Stimulated activated effector memory CD8-positive, alpha-beta T cell treated with anti-CD3 and anti-CD28 coated beads, Interleukin-12 subunit alpha, Interleukin-12 subunit beta, amount 100 ng/mL, for 72 hours (primary cell): Measurements from ENCODE around the gene ITGAV.
A peak's percentile ranks its signal among the peaks of the same experiment; 100 is the strongest.
"Not testable (repeated sequence)": the region's sequence is repeated elsewhere in the genome, so short reads cannot be mapped to it uniquely, and the experiment has no call there.

ENCODE experiments used
- ATAC-seq: fragments of 150-1000 bp; cut with Tn5 transposase; 2 replicates; pipeline ENCODE4 v1.10.0; 2021
- DNase-seq, 2 donors: peaks; one replicate each; pipeline ENCODE4 v3.0.0; 2021 to 2022; ENCODE audit warnings: low spot score in 2 of 2
- H3K27ac Mint-ChIP-seq: one replicate; pipeline ENCODE4 v1.8.0; 2022; ENCODE audit warnings: mild to moderate bottlenecking, mixed read lengths
- H3K36me3 Mint-ChIP-seq: one replicate; pipeline ENCODE4 v1.8.0; 2022; ENCODE audit warnings: mild to moderate bottlenecking, mixed read lengths
- H3K4me1 Mint-ChIP-seq: one replicate; pipeline ENCODE4 v1.8.0; 2022; ENCODE audit warnings: mixed read lengths
- H3K4me3 Mint-ChIP-seq: one replicate; pipeline ENCODE4 v1.8.0; 2022; ENCODE audit warnings: mild to moderate bottlenecking, mixed read lengths
- H3K9me3 Mint-ChIP-seq: one replicate; pipeline ENCODE4 v1.8.0; 2022; ENCODE audit warnings: mixed read lengths

Gene ITGAV

DNA sequence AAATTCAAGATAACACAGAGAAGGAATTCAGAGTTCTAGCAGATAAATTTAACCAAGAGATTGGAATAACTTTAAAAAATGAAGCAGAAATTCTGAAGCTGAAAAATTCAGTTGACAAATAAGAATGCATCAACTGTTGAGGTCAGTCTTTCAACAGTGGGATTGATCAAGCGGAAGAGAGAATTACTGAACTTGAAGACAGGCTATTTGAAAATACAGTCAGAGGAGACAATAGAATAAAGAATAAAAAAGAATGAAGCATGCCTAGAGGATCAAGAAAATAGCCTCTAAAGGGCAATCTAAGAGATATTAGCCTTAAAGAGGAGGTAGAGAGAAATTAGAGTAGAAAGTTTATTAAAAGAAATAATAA lies 27.7 kb upstream of the ITGAV start:
- Mint-ChIP-seq H3K4me3 (no peak overlapping the region), H3K4me1 (no peaks in the 10 kb centered on the region), H3K9me3 (peaks cover 5% of the 10 kb centered on the region), H3K36me3 (no peaks in the 10 kb centered on the region), H3K27ac (no peak overlapping the region)
- DNase-seq (no peak), ATAC-seq (no peak)

DNA sequence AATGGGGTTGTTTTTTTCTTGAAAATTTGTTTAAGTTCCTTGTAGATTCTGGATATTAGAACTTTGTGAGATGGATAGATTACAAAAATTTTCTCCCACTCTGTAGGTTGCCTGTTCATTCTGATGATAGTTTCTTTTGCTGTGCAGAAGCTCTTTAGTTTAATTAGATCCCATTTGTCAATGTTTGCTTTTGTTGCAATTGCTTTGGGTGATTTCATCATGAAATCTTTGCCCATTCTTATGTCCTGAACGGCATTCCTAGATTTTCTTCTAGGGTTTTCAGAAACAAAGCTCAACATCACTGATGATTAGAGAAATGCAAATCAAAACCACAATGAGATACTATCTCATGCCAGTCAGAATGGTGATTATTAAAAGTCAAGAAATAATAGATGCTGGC lies 21.3 kb upstream of the ITGAV start:
- not testable (repeated sequence) for H3K4me1 Mint-ChIP-seq, ATAC-seq, H3K9me3 Mint-ChIP-seq, DNase-seq, H3K36me3 Mint-ChIP-seq, H3K4me3 Mint-ChIP-seq, H3K27ac Mint-ChIP-seq

DNA sequence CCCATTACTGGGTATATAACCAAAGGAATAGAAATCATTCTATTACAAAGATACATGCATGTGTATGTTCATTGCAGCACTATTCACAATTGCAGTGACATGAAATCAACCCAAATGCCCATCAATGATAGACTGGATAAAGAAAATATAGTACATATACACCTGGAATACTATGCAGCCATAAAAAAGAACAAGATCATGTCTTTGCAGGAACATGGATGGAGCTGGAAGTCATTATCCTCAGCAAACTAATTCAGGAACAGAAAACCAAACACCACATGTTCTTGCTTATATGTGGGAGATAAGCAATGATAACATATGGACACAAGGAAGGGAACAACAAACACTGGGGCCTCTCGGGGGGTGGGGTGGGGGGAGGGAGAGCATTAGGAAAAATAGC lies 20.7 kb upstream of the ITGAV start:
- not testable (repeated sequence) for H3K36me3 Mint-ChIP-seq, ATAC-seq, H3K9me3 Mint-ChIP-seq, H3K4me1 Mint-ChIP-seq, DNase-seq, H3K4me3 Mint-ChIP-seq, H3K27ac Mint-ChIP-seq

DNA sequence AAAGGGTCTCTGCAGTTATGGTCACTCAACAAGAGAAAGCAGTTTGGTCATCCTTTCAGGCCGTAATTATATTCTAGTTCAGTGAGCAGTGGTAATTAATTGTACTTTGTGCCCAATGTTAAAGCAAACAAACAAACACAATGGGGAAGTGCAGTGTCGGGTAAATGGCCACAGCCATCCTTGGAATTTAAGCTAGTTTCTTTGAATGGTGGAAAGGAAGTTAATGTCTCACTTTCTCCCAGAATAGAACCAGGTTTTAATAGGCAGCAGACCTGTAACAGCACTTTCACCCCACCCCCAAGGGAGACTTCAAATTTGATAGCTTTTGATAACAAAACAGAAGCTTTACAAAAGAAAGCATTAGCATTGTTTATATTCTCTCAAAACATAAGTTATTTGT lies 20.0 kb upstream of the ITGAV start:
- no peaks in the 10 kb centered on the region for H3K4me1 Mint-ChIP-seq
- no peaks in the 10 kb centered on the region for H3K36me3 Mint-ChIP-seq
- H3K9me3 Mint-ChIP-seq, result no peaks in the 10 kb centered on the region
- no peak for DNase-seq
- ATAC-seq, result no peak
- no peak overlapping the region for H3K4me3 Mint-ChIP-seq
- no peak overlapping the region for H3K27ac Mint-ChIP-seq

DNA sequence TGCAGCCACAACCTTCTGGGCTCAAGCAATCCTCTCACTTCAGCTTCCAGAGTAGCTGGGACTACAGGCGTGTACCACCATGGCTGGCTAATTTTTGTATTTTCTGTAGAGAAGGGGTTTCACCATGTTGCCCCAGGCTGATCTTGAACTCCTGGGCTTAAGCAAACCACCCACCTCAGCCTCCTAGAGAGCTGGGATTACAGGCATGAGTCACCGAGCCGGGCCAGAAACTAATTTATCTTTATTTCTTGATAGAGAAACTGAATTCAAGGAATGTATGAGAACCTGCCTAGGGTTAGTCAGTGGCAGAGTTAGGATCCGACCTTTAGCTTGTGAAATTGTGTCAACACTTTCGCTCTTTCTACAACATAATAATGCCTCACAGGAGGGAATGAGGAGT lies 19.3 kb upstream of the ITGAV start:
- DNase-seq, result no peak
- Mint-ChIP-seq H3K9me3 (no peaks in the 10 kb centered on the region), H3K4me3 (no peak overlapping the region), H3K27ac (no peak overlapping the region), H3K36me3 (no peaks in the 10 kb centered on the region), H3K4me1 (no peaks in the 10 kb centered on the region)
- no peak for ATAC-seq

DNA sequence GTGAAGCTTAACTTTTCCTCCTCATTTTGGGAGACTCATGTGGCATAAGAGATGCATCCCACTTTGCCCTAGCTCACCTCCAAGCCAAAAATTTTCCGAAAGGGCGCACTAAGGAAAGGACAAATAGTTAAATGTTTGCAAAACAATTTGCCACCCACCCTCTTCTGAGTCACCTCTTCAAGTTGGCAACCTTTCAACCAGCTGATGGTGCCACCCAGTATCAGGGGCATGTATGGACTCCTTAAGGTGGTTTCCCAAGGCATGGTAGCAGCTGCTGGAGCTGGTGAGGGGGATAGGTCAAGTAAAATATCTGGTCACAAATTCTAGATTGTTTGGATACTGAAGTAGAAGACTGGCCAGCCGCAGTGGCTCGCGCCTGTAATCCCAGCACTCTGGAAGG lies 17.2 kb upstream of the ITGAV start:
- DNase-seq (no peak), ATAC-seq (no peak)
- Mint-ChIP-seq H3K27ac (no peak overlapping the region), H3K4me3 (no peak overlapping the region), H3K36me3 (no peaks in the 10 kb centered on the region), H3K9me3 (no peaks in the 10 kb centered on the region), H3K4me1 (no peaks in the 10 kb centered on the region)

DNA sequence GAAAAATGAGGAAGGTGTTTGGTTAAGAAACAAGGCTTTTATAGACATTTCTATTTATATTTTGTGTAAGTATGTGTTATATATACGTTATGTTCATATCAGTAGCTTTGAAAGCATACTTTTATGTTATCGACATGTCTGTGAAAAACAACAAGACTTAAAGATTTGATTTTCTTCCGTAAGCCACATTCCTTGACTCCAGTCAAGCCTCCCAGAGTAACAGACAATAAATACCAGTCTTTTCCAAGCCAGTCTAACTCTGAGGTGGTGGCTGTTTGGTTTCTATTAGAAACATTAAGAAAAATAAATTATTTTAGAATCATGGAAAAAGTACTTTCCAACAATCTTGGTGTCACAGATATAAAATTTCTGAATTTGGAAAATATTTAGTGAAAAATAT lies 16.3 kb upstream of the ITGAV start:
- DNase-seq, result no peak
- H3K9me3 Mint-ChIP-seq, result no peaks in the 10 kb centered on the region
- no peaks in the 10 kb centered on the region for H3K4me1 Mint-ChIP-seq
- no peaks in the 10 kb centered on the region for H3K36me3 Mint-ChIP-seq
- ATAC-seq, result no peak
- H3K27ac Mint-ChIP-seq, result no peak overlapping the region
- H3K4me3 Mint-ChIP-seq, result no peak overlapping the region

DNA sequence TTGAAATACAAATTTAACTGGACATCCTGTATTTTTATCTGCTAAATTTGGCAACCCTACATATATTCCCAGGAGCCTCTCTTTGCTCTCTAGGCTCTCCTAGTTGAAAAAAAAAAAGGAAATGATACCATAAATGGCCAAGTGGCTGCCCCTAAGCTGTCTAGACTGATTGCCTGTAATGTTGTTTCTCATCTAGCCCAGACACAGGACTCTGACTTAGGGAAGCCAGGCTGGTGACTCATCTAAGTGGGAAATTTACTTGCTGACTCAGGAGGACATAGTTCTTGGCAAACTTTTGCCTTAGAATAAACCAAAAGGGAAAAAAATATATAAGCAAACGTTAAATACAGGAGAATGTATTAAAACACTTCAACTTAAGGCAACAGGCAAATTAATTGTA lies 14.6 kb upstream of the ITGAV start:
- no peaks in the 10 kb centered on the region for H3K9me3 Mint-ChIP-seq
- H3K4me3 Mint-ChIP-seq, result no peak overlapping the region
- DNase-seq (no peak), ATAC-seq (peak; percentile 75)
- H3K4me1 Mint-ChIP-seq, result no peaks in the 10 kb centered on the region
- no peaks in the 10 kb centered on the region for H3K36me3 Mint-ChIP-seq
- no peak overlapping the region for H3K27ac Mint-ChIP-seq

DNA sequence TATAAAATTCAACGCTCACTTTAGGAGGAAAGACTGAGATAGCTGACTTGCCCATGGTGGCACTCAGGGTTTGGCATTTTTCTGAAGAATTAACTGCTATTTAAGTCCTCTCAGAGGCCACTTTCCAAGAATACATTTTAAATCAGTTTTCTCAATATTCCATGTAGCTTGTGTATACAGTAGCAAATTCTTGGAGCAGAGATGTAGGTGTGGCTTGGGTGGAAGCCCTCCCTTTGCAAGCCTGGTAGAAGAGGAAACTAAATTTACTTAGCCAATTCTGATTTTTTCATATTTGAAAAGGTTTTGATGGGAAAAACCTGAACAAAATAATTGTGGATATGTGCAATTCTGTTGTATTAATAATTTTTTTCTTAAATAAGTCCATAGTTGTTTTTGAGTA lies 14.0 kb upstream of the ITGAV start:
- no peak for DNase-seq
- no peak for ATAC-seq
- Mint-ChIP-seq H3K4me1 (no peaks in the 10 kb centered on the region), H3K4me3 (no peak overlapping the region), H3K27ac (no peak overlapping the region), H3K36me3 (no peaks in the 10 kb centered on the region), H3K9me3 (no peaks in the 10 kb centered on the region)

DNA sequence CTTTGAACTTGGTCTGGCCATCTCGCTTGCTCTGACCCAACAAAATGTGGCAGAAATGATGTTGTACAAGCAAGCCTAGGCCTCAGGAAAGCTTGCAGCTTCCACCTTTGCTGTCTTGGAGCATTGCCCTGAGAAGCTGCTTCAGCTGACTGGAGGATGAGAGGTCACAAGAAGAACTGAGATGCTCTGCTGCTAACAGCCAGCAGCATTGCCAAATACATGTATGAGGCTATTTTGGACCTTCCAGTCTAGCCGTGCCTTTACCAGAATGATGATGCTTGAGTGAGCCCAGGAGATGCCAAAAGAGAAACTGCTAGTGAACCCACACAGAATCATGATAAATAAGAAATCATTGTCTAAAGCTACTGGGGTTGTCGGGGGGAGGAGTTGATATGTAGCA lies 13.2 kb upstream of the ITGAV start:
- Mint-ChIP-seq H3K36me3 (no peaks in the 10 kb centered on the region), H3K9me3 (no peaks in the 10 kb centered on the region), H3K4me1 (no peaks in the 10 kb centered on the region), H3K27ac (no peak overlapping the region), H3K4me3 (no peak overlapping the region)
- ATAC-seq (no peak), DNase-seq (no peak)

DNA sequence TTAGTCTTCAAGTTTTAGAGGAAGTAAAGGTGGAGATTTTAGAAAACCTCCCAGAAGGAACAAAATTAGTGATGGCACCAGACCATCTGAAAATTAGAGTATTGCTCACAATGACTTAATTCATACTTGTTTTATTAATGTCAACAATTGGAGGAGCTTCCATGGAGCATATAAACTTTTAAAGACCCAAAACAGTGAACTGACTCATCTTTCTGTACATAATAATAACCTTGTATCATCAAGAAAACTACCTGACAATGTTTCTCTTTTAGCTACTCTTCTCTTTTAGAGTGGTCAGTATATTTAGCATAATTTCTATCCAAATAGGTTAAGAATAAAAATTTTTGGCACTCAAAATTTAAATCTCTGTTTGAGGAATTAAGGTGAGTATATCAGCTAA lies 7.2 kb upstream of the ITGAV start:
- Mint-ChIP-seq H3K4me1 (no peaks in the 10 kb centered on the region), H3K9me3 (no peaks in the 10 kb centered on the region), H3K36me3 (no peaks in the 10 kb centered on the region), H3K4me3 (no peak overlapping the region), H3K27ac (no peak overlapping the region)
- DNase-seq (no peak), ATAC-seq (no peak)

DNA sequence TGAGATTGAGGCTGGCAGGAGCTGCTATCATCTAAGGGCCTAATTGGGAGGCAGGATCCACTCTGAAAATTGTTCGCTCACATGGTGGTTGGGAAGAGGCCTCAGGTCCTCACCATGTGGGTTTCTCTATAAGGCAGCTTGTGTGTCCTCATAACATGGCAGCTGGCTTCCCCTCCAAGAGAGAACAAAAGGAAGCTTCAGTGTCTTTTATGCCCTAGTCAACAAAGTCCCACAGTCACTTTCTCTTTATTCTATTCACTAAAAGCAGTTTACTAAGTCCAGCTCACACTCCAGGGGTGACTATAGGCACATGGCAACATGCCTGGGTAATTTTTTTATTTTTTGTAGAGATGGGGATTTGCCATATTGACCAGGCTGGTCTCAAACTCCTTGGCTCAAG lies 5.8 kb upstream of the ITGAV start:
- no peak overlapping the region for H3K4me3 Mint-ChIP-seq

DNA sequence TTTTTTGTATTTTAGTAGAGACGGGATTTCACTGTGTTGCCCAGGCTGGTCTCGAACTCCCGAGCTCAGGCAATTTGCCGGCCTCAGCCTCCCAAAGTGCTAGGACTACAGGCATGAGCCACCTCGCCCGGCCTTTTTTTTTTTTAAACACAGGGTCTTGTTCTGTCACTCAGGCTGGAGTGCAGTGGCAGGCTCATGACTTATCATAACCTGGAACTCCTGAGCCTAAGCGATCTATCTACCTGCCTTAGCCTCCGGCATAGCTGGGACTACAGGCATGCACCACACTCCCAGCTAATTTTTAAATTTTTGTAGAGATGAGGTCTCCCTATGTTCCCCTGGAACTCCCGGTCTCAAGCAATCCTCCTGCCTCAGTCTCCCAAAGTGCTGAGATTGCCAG lies 1.4 kb upstream of the ITGAV start:
- peaks cover 18% of the 10 kb centered on the region for H3K36me3 Mint-ChIP-seq
- H3K4me1 Mint-ChIP-seq, result peaks cover 19% of the 10 kb centered on the region
- ATAC-seq (no peak), DNase-seq (no peak)
- H3K4me3 Mint-ChIP-seq, result no peak overlapping the region
- H3K27ac Mint-ChIP-seq, result no peak overlapping the region
- no peaks in the 10 kb centered on the region for H3K9me3 Mint-ChIP-seq

More for the DNA sequence above, 5.8 kb upstream of the ITGAV start:
- H3K4me1 Mint-ChIP-seq, result peaks cover 3% of the 10 kb centered on the region
- DNase-seq (no peak), ATAC-seq (no peak)
- peaks cover 2% of the 10 kb centered on the region for H3K36me3 Mint-ChIP-seq
- no peak overlapping the region for H3K27ac Mint-ChIP-seq
- no peaks in the 10 kb centered on the region for H3K9me3 Mint-ChIP-seq

DNA sequence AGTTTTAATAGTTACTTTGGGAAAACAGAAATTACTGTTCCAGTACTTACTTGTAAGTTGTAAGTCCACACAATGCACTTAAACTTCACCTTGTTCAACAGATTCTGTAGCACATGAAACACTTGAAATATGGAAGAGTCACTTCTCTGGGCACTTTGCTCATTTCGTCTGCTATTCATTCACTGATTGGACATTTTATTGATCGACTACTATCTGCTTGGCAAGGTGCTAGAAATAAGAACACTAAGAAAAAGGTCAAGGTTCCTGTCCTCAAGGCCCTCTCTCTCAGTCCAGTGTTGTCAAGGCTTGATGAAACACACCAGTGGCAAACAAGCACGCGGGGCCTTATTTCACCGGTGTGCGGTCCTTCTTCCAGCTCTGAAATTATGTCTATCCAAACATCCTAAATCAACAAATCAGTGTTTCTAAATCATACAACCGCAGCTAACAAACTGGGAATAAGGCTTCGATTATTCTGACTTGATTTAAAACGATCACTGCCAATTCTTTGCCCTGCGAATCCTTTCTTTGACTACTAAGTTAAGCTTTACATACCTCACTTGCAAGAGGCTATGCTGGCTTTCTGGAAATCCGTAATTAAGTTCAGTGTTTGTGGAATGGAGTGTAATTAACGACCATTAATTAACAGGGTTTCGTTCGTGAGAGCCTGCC lies 780 bp upstream of the ITGAV start:
- Mint-ChIP-seq H3K36me3 (peaks cover 18% of the 10 kb centered on the region), H3K4me3 (peak overlapping the region; percentile 77), H3K27ac (peak overlapping the region; percentile 80), H3K9me3 (no peaks in the 10 kb centered on the region), H3K4me1 (peaks cover 23% of the 10 kb centered on the region)
- no peak for DNase-seq
- no peak for ATAC-seq

DNA sequence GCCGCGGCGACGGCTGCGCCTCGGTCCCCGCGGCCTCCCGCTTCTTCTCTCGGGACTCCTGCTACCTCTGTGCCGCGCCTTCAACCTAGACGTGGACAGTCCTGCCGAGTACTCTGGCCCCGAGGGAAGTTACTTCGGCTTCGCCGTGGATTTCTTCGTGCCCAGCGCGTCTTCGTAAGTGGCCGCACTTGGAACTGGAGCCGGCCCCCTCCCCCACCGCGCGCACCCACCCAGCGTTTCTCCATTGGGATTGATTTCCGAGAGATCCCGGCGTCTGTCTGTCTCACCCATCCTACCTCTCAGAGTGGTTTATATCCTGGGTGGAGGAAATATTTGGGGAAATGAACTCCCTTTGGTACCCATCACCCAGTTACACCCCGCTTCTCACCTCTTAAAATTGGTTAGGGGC lies 498 bp downstream of the ITGAV start:
- peaks cover 18% of the 10 kb centered on the region for H3K36me3 Mint-ChIP-seq
- H3K9me3 Mint-ChIP-seq, result no peaks in the 10 kb centered on the region
- DNase-seq (no peak), ATAC-seq (no peak)
- peak overlapping the region; percentile 77 for H3K4me3 Mint-ChIP-seq
- H3K27ac Mint-ChIP-seq, result peak overlapping the region; percentile 80
- peaks cover 32% of the 10 kb centered on the region for H3K4me1 Mint-ChIP-seq

DNA sequence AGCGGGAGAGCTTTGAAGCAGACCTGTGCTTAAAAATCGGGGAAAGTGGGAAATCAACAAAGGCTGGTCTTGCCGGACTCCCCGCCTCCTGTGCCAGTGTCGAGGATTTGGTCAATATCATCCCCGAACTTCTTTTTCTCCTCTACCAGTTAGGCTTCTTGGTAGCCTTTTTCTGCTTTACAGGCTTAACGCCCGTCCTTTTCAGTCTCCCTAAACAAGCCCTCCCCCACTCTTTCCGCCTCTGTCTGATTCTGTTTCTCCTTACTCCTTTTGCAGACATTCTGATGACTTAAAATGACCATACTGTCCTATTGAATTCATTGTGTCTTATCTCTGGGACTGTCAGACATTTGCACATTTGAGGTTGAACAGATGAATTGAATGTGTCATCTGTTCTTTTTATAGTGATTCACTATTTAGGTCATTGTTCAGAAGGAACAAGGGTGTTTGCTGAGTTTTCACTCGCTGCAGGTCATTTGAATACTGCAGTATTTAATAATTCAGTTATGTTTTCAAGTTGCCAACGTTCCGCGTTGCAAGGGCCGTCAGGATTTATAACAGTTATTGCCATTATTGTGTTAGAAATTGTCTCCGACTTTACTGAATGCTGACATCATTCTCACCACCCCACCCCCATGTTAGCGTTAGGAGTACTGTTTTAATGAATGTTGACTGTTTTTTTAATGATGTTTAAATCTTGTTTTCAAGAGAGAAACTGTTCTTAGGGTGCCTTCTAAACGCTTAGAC lies 1.1 kb downstream of the ITGAV start:
- peak overlapping the region; percentile 80 for H3K27ac Mint-ChIP-seq
- H3K4me3 Mint-ChIP-seq, result peak overlapping the region; percentile 77
- H3K9me3 Mint-ChIP-seq, result no peaks in the 10 kb centered on the region
- ATAC-seq, result peak; percentile 55
- peaks cover 35% of the 10 kb centered on the region for H3K4me1 Mint-ChIP-seq
- H3K36me3 Mint-ChIP-seq, result peaks cover 18% of the 10 kb centered on the region
- peak; percentile 4 to 56 for DNase-seq
